HepG2 (cell line): Measurements from ENCODE around the gene TAGAP. TPM values are rescaled to one million over a fixed set of nuclear protein-coding genes. Genes with fewer than 3 reads are reported as not detected.

Source experiments
- ATAC-seq: fragments of 200-7000 bp; cut with Tn5 transposase; 3 replicates; pipeline ENCODE4 v1.9.1; 2020; ENCODE audit warnings: mild to moderate bottlenecking, moderate library complexity
- BruUV-seq: library from RNA; stranded (reverse); fragments of 400-500 nt; replicated peaks from 2 replicates; lab custom pipeline; 2021; lab: Mats Ljungman, UMichigan
- CTCF ChIA-PET: fragments of 300-600 bp; formaldehyde crosslinking; extraction: SDS; loops from one replicate; lab custom pipeline; 2021; ENCODE audit warnings: low total read pairs, inconsistent platforms, low intra/inter-chr PET ratio; lab: Yijun Ruan, JAX
- POLR2A ChIA-PET: fragments of 350-600 bp; sonication (Branson Sonifier 250); formaldehyde crosslinking; loops from one replicate; lab custom pipeline; 2020; ENCODE audit warnings: antibody characterized with exemption, inconsistent platforms; lab: Yijun Ruan, JAX
- DNase-seq: peaks from one replicate; pipeline ENCODE4 v3.0.0-alpha.2; 2015; ENCODE audit warnings: low spot score
- FAIRE-seq: peaks from 3 replicates; lab custom pipeline; 2011; peaks lifted over from hg19 to GRCh38; lab: Jason Lieb, UNC
- H2AFZ ChIP-seq: one replicate; pipeline ENCODE4 v1.6.1; 2011; ENCODE audit warnings: low read length, inconsistent platforms
- H3K27ac ChIP-seq: fragments of 300-600 bp; 3 replicates; pipeline ENCODE4 v1.8.0; 2011; ENCODE audit warnings: mixed run types, mild to moderate bottlenecking, mixed read lengths, low read length, inconsistent platforms; ENCODE audit not compliant: insufficient read depth; ENCODE audit errors: extremely low read length
- H3K27me3 ChIP-seq, 2 experiments: fragments of 200-600 bp in 1 of 2; 2 replicates in 1 of 2; 3 replicates in 1 of 2; pipeline versions ENCODE4 v1.6.0 to v1.8.0; 2011; ENCODE audit warnings: low read length in 2 of 2, mild to moderate bottlenecking in 2 of 2, moderate library complexity in 2 of 2, inconsistent platforms in 1 of 2; ENCODE audit not compliant: insufficient read depth in 2 of 2, control insufficient read depth in 1 of 2
- H3K36me3 ChIP-seq, 2 experiments: fragments of 200-600 bp in 1 of 2; replicated peaks in 1 of 2; 2 replicates in 1 of 2; 3 replicates in 1 of 2; pipeline versions ENCODE4 v1.5.1 to v1.8.0; 2011; ENCODE audit warnings: low read length in 2 of 2, inconsistent platforms in 1 of 2; ENCODE audit not compliant: insufficient read depth in 2 of 2, control insufficient read depth in 1 of 2
- H3K4me1 ChIP-seq: 2 replicates; pipeline ENCODE4 v1.5.1; 2012; ENCODE audit warnings: low read length, inconsistent platforms; ENCODE audit not compliant: insufficient read depth
- H3K4me2 ChIP-seq: 2 replicates; pipeline ENCODE4 v1.6.0; 2011; ENCODE audit warnings: low read depth, low read length, inconsistent platforms
- H3K4me3 ChIP-seq, 3 experiments: fragments of 200-600 bp in 1 of 3; sonication (generic), shearing (Covaris generic) in 1 of 3; replicated peaks in 1 of 3; 2 replicates each; pipeline ENCODE4 v1.5.1; 2011 to 2016; ENCODE audit warnings: low read length in 3 of 3, inconsistent platforms in 2 of 3, low read depth in 2 of 3, mild to moderate bottlenecking in 2 of 3, control low read depth in 1 of 3, mixed read lengths in 1 of 3; ENCODE audit not compliant: insufficient read depth in 1 of 3
- H3K79me2 ChIP-seq: one replicate; pipeline ENCODE4 v1.6.1; 2011; ENCODE audit warnings: low read length, inconsistent platforms; ENCODE audit not compliant: insufficient read depth
- H3K9ac ChIP-seq: 2 replicates; pipeline ENCODE4 v1.6.0; 2011; ENCODE audit warnings: mild to moderate bottlenecking, low read depth, low read length, inconsistent platforms; ENCODE audit not compliant: insufficient read depth
- H3K9me3 ChIP-seq: 2 replicates; pipeline ENCODE4 v1.5.1; 2012; ENCODE audit warnings: mild to moderate bottlenecking, low read length
- H4K20me1 ChIP-seq: 2 replicates; pipeline ENCODE4 v1.6.0; 2011; ENCODE audit warnings: inconsistent platforms, mild to moderate bottlenecking, low read length, moderate library complexity; ENCODE audit not compliant: insufficient read depth
- HNF4G ChIP-seq, 2 experiments: sonication (generic) in 1 of 2; formaldehyde crosslinking in 1 of 2; IDR thresholded peaks; 2 replicates each; pipeline versions ENCODE4 v1.4.0 to v1.6.1; 2011 to 2020; ENCODE audit warnings: borderline replicate concordance in 2 of 2, low read depth in 2 of 2, mild to moderate bottlenecking in 2 of 2, low read length in 1 of 2, missing genetic modification reagents in 1 of 2, moderate library complexity in 1 of 2
- MYNN ChIP-seq: sonication (generic); formaldehyde crosslinking; IDR thresholded peaks from 2 replicates; pipeline ENCODE4 v1.4.0; 2020; ENCODE audit warnings: mild to moderate bottlenecking, low read depth, missing genetic modification reagents
- NRL ChIP-seq: sonication (generic); formaldehyde crosslinking; IDR thresholded peaks from 2 replicates; pipeline ENCODE4 v1.5.0; 2020; ENCODE audit warnings: missing genetic modification reagents, mild to moderate bottlenecking, moderate library complexity, borderline replicate concordance
- SP2 ChIP-seq: sonication (generic); formaldehyde crosslinking; IDR thresholded peaks from 2 replicates; pipeline ENCODE4 v1.5.1; 2020; ENCODE audit warnings: mild to moderate bottlenecking, missing genetic modification reagents
- ZNF232 ChIP-seq: sonication (generic); formaldehyde crosslinking; IDR thresholded peaks from 2 replicates; pipeline ENCODE4 v1.4.0; 2020; ENCODE audit warnings: missing genetic modification reagents, borderline replicate concordance
- ZNF446 ChIP-seq: sonication (generic); formaldehyde crosslinking; IDR thresholded peaks from 2 replicates; pipeline ENCODE4 v1.5.0; 2020; ENCODE audit warnings: mild to moderate bottlenecking, missing genetic modification reagents
- WGBS: methylation state at CpG from one replicate; pipeline ENCODE4 v1.1.6; 2017; ENCODE audit warnings: low lambda C conversion rate; 5-methylcytosine and 5-hydroxymethylcytosine counted together
- in situ Hi-C: cut with HindIII; loops from 2 replicates; pipeline ENCODE4 v1.10.0; 2017; ENCODE audit warnings: low pct_unique_long_range_greater_than_20kb; ENCODE audit not compliant: extremely low pct_ligation_motif_present
- intact Hi-C: fragments of 100-400 bp; cut with micrococcal nuclease; formaldehyde crosslinking; loops from one replicate; pipeline ENCODE4 v1.10.0; 2022; ENCODE audit not compliant: unreplicated experiment
- polyA plus RNA-seq, 8 experiments: library from polyadenylated mRNA; depleted of rRNA in 3 of 8; stranded (reverse) in 7 of 8; unstranded in 1 of 8; fragments of >200 nt; fragmentation: Illumina TruSeq in 4 of 8; extraction: Trizol in 4 of 8; gene quantifications; 2 replicates each; pipeline versions ENCODE4 v1.2.1 to v1.2.3, GENCODE V29; 2011 to 2016; ENCODE audit warnings: low read depth in 4 of 8, missing spikeins in 1 of 8, mixed read lengths in 1 of 8; ENCODE audit not compliant: insufficient read depth in 1 of 8
- total RNA-seq, 5 experiments: library from RNA; depleted of rRNA; stranded (reverse); fragments of >200 nt; fragmentation: Illumina TruSeq; extraction: Trizol; gene quantifications; 2 replicates each; pipeline ENCODE4 v1.2.3, GENCODE V29; 2016; ENCODE audit warnings: low read depth in 1 of 5
- TF ChIP-seq, protein P1 (sequence below): sonication (generic); formaldehyde crosslinking; IDR thresholded peaks from 2 replicates; pipeline ENCODE4 v1.5.0; 2020; ENCODE audit warnings: missing genetic modification reagents
- TF ChIP-seq, protein P2 (sequence below): sonication (generic); formaldehyde crosslinking; IDR thresholded peaks from 2 replicates; pipeline ENCODE4 v1.4.0; 2020; ENCODE audit warnings: missing genetic modification reagents, low read depth, mild to moderate bottlenecking, borderline replicate concordance

The TAGAP gene
- total and polyA plus RNA-seq, 2 of the 13 experiments (the other 11 are each of a cell fraction or from before 2014, with no cell fraction given): not detected

GRCh38 chr6:159066483-159066882, 21.7 kb upstream of the TAGAP start:
- H3K27ac ChIP-seq: no peak overlapping the region
- WGBS: 0% methylated on average over 3 of the region's 3 CpGs
- no peaks in the 10 kb centered on the region for H3K36me3 ChIP-seq
- no peak overlapping the region for H3K4me3 ChIP-seq
- in situ Hi-C loops: no loop called here
- intact Hi-C loops: no loop called here
- ChIA-PET POLR2A (no interaction called here), CTCF (no interaction called here)
- H4K20me1 ChIP-seq: no peaks in the 10 kb centered on the region
- ATAC-seq (no peak), DNase-seq (no peak), FAIRE-seq (no peak)
- H3K79me2 ChIP-seq: no peaks in the 10 kb centered on the region
- peaks cover 5 to 69% of the 10 kb centered on the region in 2 experiments; a peak in 4 of 5 replicates for H3K27me3 ChIP-seq
- no peak overlapping the region for H3K9ac ChIP-seq
- no peaks in the 10 kb centered on the region for H3K4me1 ChIP-seq
- BruUV-seq: no TSS peak
- H3K4me2 ChIP-seq: no peak overlapping the region
- no peak overlapping the region for H2AFZ ChIP-seq
- TF ChIP-seq HNF4G (IDR thresholded peaks at IDR 0.05; ENCODE audit: borderline replicate concordance, low read depth, low read length) (no peak), HNF4G (CRISPR knock-in tag; IDR thresholded peaks at IDR 0.05; ENCODE audit: borderline replicate concordance, low read depth) (no peak), MYNN (CRISPR knock-in tag) (no peak), ZNF446 (CRISPR knock-in tag) (no peak), ZNF232 (no peak), NRL (CRISPR knock-in tag) (no peak), SP2 (no peak)
- TF ChIP-seq, protein P1, sequence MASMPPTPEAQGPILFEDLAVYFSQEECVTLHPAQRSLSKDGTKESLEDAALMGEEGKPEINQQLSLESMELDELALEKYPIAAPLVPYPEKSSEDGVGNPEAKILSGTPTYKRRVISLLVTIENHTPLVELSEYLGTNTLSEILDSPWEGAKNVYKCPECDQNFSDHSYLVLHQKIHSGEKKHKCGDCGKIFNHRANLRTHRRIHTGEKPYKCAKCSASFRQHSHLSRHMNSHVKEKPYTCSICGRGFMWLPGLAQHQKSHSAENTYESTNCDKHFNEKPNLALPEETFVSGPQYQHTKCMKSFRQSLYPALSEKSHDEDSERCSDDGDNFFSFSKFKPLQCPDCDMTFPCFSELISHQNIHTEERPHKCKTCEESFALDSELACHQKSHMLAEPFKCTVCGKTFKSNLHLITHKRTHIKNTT (CRISPR knock-in tag): no peak
- TF ChIP-seq, protein P2, sequence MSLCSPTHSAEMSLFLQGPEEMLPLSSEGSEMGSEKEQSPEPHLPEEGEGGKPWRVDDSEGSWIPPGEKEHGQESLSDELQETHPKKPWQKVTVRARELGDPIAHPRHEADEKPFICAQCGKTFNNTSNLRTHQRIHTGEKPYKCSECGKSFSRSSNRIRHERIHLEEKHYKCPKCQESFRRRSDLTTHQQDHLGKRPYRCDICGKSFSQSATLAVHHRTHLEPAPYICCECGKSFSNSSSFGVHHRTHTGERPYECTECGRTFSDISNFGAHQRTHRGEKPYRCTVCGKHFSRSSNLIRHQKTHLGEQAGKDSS: no peak
- no peaks in the 10 kb centered on the region for H3K9me3 ChIP-seq
